SH-SY5Y (cell line): ENCODE measurements around the gene IFIT1.

Experiments used
- GATA2 ChIP-seq: IDR thresholded peaks from 2 replicates; pipeline ENCODE4 v1.6.1; 2011; ENCODE audit warnings: mild to moderate bottlenecking, low read depth, low read length
- GATA3 ChIP-seq: IDR thresholded peaks from 2 replicates; pipeline ENCODE4 v1.6.1; 2011; ENCODE audit warnings: low read depth, mild to moderate bottlenecking, low read length, moderate library complexity

Gene IFIT1

GRCh38 chr10:89391907-89392756, at the start of gene IFIT1:
TSS of gene IFIT1 (plus strand) at chr10:89392623. CDS start at chr10:89392713, 90 bp downstream.
- TF ChIP-seq GATA3: no peak

GRCh38 chr10:89343089-89343767, 49.2 kb upstream of the IFIT1 start:
- no peak for TF ChIP-seq GATA2
- no peak for TF ChIP-seq GATA3

- TF ChIP-seq GATA2 (no peak), GATA3 (no peak)
These were observed 48.3 kb upstream of the IFIT1 start for GRCh38 chr10:89344156-89344555.

- no peak for TF ChIP-seq GATA2
- TF ChIP-seq GATA3: no peak
These were observed 46.9 kb upstream of the IFIT1 start for GRCh38 chr10:89345367-89346000.

- TF ChIP-seq GATA3 (no peak), GATA2 (no peak)
These were observed 45.8 kb upstream of the IFIT1 start for GRCh38 chr10:89346405-89347254.

- TF ChIP-seq GATA2 (no peak), GATA3 (no peak)
These were observed 44.5 kb upstream of the IFIT1 start for GRCh38 chr10:89347701-89348457.

- TF ChIP-seq GATA3 (no peak), GATA2 (no peak)
These were observed 43.9 kb upstream of the IFIT1 start for GRCh38 chr10:89348481-89348880.

GRCh38 chr10:89348975-89349374, 43.4 kb upstream of the IFIT1 start:
- TF ChIP-seq GATA2 (no peak), GATA3 (no peak)

GRCh38 chr10:89351412-89351779, 41.0 kb upstream of the IFIT1 start:
- TF ChIP-seq GATA2 (no peak), GATA3 (no peak)

GRCh38 chr10:89351780-89352597, 40.4 kb upstream of the IFIT1 start:
- TF ChIP-seq GATA2: no peak
- no peak for TF ChIP-seq GATA3

GRCh38 chr10:89352802-89353201, 39.6 kb upstream of the IFIT1 start:
- TF ChIP-seq GATA3 (no peak), GATA2 (no peak)

GRCh38 chr10:89355394-89355931, 37.0 kb upstream of the IFIT1 start:
- TF ChIP-seq GATA2 (no peak), GATA3 (no peak)
